Karpas-422 (cell line): ENCODE measurements around the gene S100A7A. TPM values are rescaled to one million over a fixed set of nuclear protein-coding genes. Genes with fewer than 3 reads are reported as not detected.

Experiments used
- DNase-seq: peaks from one replicate; pipeline ENCODE4 v3.0.0-alpha.2; 2015
- H2AFZ ChIP-seq: fragments of 200-600 bp; sonication (generic); 2 replicates; pipeline ENCODE4 v1.6.1; 2014; ENCODE audit warnings: antibody characterized with exemption, low read length, mixed read lengths
- H3K27ac ChIP-seq: fragments of 200-600 bp; sonication (generic); 2 replicates; pipeline ENCODE4 v1.5.1; 2014; ENCODE audit warnings: mild to moderate bottlenecking, low read length, moderate library complexity
- H3K27me3 ChIP-seq: fragments of 200-600 bp; sonication (generic); 2 replicates; pipeline ENCODE4 v1.6.1; 2014; ENCODE audit warnings: low read length, mixed read lengths
- H3K36me3 ChIP-seq: fragments of 200-600 bp; sonication (generic); 2 replicates; pipeline ENCODE4 v1.6.1; 2014; ENCODE audit warnings: low read length, mixed read lengths; ENCODE audit not compliant: insufficient read depth
- H3K4me1 ChIP-seq: fragments of 200-600 bp; sonication (generic); 2 replicates; pipeline ENCODE4 v1.6.1; 2014; ENCODE audit warnings: mild to moderate bottlenecking, low read length, mixed read lengths
- H3K4me2 ChIP-seq: fragments of 200-600 bp; sonication (generic); 2 replicates; pipeline ENCODE4 v1.6.1; 2014; ENCODE audit warnings: low read length, low read depth, mild to moderate bottlenecking; ENCODE audit not compliant: poor library complexity, severe bottlenecking
- H3K4me3 ChIP-seq: fragments of 200-600 bp; sonication (generic); 2 replicates; pipeline ENCODE4 v1.5.1; 2014; ENCODE audit warnings: mild to moderate bottlenecking, antibody characterized with exemption, low read length, mixed read lengths
- H3K79me2 ChIP-seq: fragments of 200-600 bp; sonication (generic); 2 replicates; pipeline ENCODE4 v1.6.1; 2014; ENCODE audit warnings: mild to moderate bottlenecking, low read length, mixed read lengths
- H3K9ac ChIP-seq: fragments of 200-600 bp; sonication (generic); 2 replicates; pipeline ENCODE4 v1.6.0; 2014; ENCODE audit warnings: low read length
- H3K9me2 ChIP-seq: fragments of 200-600 bp; sonication (generic), shearing (Covaris generic); replicated peaks from 2 replicates; pipeline ENCODE4 v1.6.0; 2014; ENCODE audit warnings: mild to moderate bottlenecking, low read length, moderate library complexity; ENCODE audit not compliant: insufficient read depth
- H3K9me3 ChIP-seq: fragments of 300-700, 200-600 bp; sonication (generic); 2 replicates; pipeline ENCODE4 v1.6.1; 2014; ENCODE audit warnings: low read length, mixed read lengths
- H4K20me1 ChIP-seq: fragments of 200-600 bp; sonication (generic); 2 replicates; pipeline ENCODE4 v1.6.1; 2014; ENCODE audit warnings: mild to moderate bottlenecking, antibody characterized with exemption, low read length, low read depth; ENCODE audit not compliant: insufficient read depth
- total RNA-seq: library from RNA; depleted of rRNA; stranded (reverse); fragments of >200 nt; shearing (Covaris generic); gene quantifications from 2 replicates; pipeline ENCODE4 v1.2.3, GENCODE V29; 2014; ENCODE audit warnings: low replicate concordance

The S100A7A gene
- total RNA-seq, 1 experiment from 2014 or later, result not detected

- Histone ChIP-seq H3K4me3 (no peak overlapping the region), H3K36me3 (no peaks in the 10 kb centered on the region), H3K27ac (no peak overlapping the region), H3K79me2 (no peaks in the 10 kb centered on the region), H3K27me3 (no peaks in the 10 kb centered on the region), H3K9me2 (no peaks in the 10 kb centered on the region), H2AFZ (no peak overlapping the region), H4K20me1 (no peaks in the 10 kb centered on the region), H3K4me2 (no peak overlapping the region), H3K4me1 (no peaks in the 10 kb centered on the region), H3K9me3 (no peaks in the 10 kb centered on the region), H3K9ac (no peak overlapping the region)
- no peak for DNase-seq
Observed at GRCh38 chr1:153379591-153379990, 36.7 kb upstream of the S100A7A start.

GRCh38 chr1:153380711-153381110 is 35.6 kb upstream of the S100A7A start:
- H3K9ac ChIP-seq, result no peak overlapping the region
- H3K4me1 ChIP-seq, result no peaks in the 10 kb centered on the region
- no peak overlapping the region for H2AFZ ChIP-seq
- H3K4me2 ChIP-seq, result no peak overlapping the region
- H3K36me3 ChIP-seq, result no peaks in the 10 kb centered on the region
- no peaks in the 10 kb centered on the region for H3K27me3 ChIP-seq
- H3K27ac ChIP-seq, result no peak overlapping the region
- H3K79me2 ChIP-seq, result no peaks in the 10 kb centered on the region
- H3K4me3 ChIP-seq, result no peak overlapping the region
- no peaks in the 10 kb centered on the region for H3K9me3 ChIP-seq
- DNase-seq, result no peak
- H4K20me1 ChIP-seq, result no peaks in the 10 kb centered on the region
- H3K9me2 ChIP-seq, result no peaks in the 10 kb centered on the region

- H3K9me3 ChIP-seq, result no peaks in the 10 kb centered on the region
- no peak overlapping the region for H3K27ac ChIP-seq
- no peaks in the 10 kb centered on the region for H3K27me3 ChIP-seq
- no peak overlapping the region for H3K9ac ChIP-seq
- no peak overlapping the region for H2AFZ ChIP-seq
- no peaks in the 10 kb centered on the region for H3K9me2 ChIP-seq
- H3K36me3 ChIP-seq, result no peaks in the 10 kb centered on the region
- H3K4me3 ChIP-seq, result no peak overlapping the region
- H4K20me1 ChIP-seq, result no peaks in the 10 kb centered on the region
- H3K4me2 ChIP-seq, result no peak overlapping the region
- DNase-seq, result no peak
- H3K79me2 ChIP-seq, result no peaks in the 10 kb centered on the region
- H3K4me1 ChIP-seq, result no peaks in the 10 kb centered on the region
Observed at GRCh38 chr1:153384958-153385580, 31.3 kb upstream of the S100A7A start.

GRCh38 chr1:153386500-153386901 is 29.8 kb upstream of the S100A7A start:
- no peaks in the 10 kb centered on the region for H3K79me2 ChIP-seq
- no peaks in the 10 kb centered on the region for H3K4me1 ChIP-seq
- H3K27me3 ChIP-seq, result no peaks in the 10 kb centered on the region
- H3K4me2 ChIP-seq, result no peak overlapping the region
- no peaks in the 10 kb centered on the region for H3K36me3 ChIP-seq
- no peaks in the 10 kb centered on the region for H3K9me2 ChIP-seq
- H4K20me1 ChIP-seq, result no peaks in the 10 kb centered on the region
- no peak for DNase-seq
- H3K9me3 ChIP-seq, result no peaks in the 10 kb centered on the region
- no peak overlapping the region for H2AFZ ChIP-seq
- H3K4me3 ChIP-seq, result no peak overlapping the region
- H3K9ac ChIP-seq, result no peak overlapping the region
- H3K27ac ChIP-seq, result no peak overlapping the region

- DNase-seq, result no peak
- Histone ChIP-seq H3K27me3 (no peaks in the 10 kb centered on the region), H3K9me2 (no peaks in the 10 kb centered on the region), H2AFZ (no peak overlapping the region), H3K9me3 (no peaks in the 10 kb centered on the region), H3K36me3 (no peaks in the 10 kb centered on the region), H3K9ac (no peak overlapping the region), H3K79me2 (no peaks in the 10 kb centered on the region), H4K20me1 (no peaks in the 10 kb centered on the region), H3K4me1 (no peaks in the 10 kb centered on the region), H3K27ac (no peak overlapping the region), H3K4me3 (no peak overlapping the region), H3K4me2 (no peak overlapping the region)
Observed at GRCh38 chr1:153387001-153387400, 29.3 kb upstream of the S100A7A start.

GRCh38 chr1:153387785-153388184 is 28.5 kb upstream of the S100A7A start:
- H3K9ac ChIP-seq, result no peak overlapping the region
- no peak overlapping the region for H3K27ac ChIP-seq
- H3K4me3 ChIP-seq, result no peak overlapping the region
- no peaks in the 10 kb centered on the region for H3K27me3 ChIP-seq
- H3K79me2 ChIP-seq, result no peaks in the 10 kb centered on the region
- no peaks in the 10 kb centered on the region for H3K36me3 ChIP-seq
- no peaks in the 10 kb centered on the region for H3K9me2 ChIP-seq
- no peaks in the 10 kb centered on the region for H3K4me1 ChIP-seq
- DNase-seq, result no peak
- no peak overlapping the region for H3K4me2 ChIP-seq
- no peak overlapping the region for H2AFZ ChIP-seq
- H3K9me3 ChIP-seq, result no peaks in the 10 kb centered on the region
- no peaks in the 10 kb centered on the region for H4K20me1 ChIP-seq

- Histone ChIP-seq H3K4me2 (no peak overlapping the region), H3K27me3 (no peaks in the 10 kb centered on the region), H3K36me3 (no peaks in the 10 kb centered on the region), H4K20me1 (no peaks in the 10 kb centered on the region), H3K9me3 (no peaks in the 10 kb centered on the region), H3K9me2 (no peaks in the 10 kb centered on the region), H2AFZ (no peak overlapping the region), H3K9ac (no peak overlapping the region), H3K79me2 (no peaks in the 10 kb centered on the region), H3K27ac (no peak overlapping the region), H3K4me3 (no peak overlapping the region), H3K4me1 (no peaks in the 10 kb centered on the region)
- DNase-seq, result no peak
Observed at GRCh38 chr1:153389401-153389800, 26.9 kb upstream of the S100A7A start.

- no peaks in the 10 kb centered on the region for H3K9me2 ChIP-seq
- H3K4me1 ChIP-seq, result no peaks in the 10 kb centered on the region
- H3K9me3 ChIP-seq, result no peaks in the 10 kb centered on the region
- H3K27ac ChIP-seq, result no peak overlapping the region
- H3K9ac ChIP-seq, result no peak overlapping the region
- no peak for DNase-seq
- no peak overlapping the region for H3K4me2 ChIP-seq
- H3K27me3 ChIP-seq, result no peaks in the 10 kb centered on the region
- no peaks in the 10 kb centered on the region for H3K36me3 ChIP-seq
- no peak overlapping the region for H3K4me3 ChIP-seq
- no peaks in the 10 kb centered on the region for H4K20me1 ChIP-seq
- no peak overlapping the region for H2AFZ ChIP-seq
- H3K79me2 ChIP-seq, result no peaks in the 10 kb centered on the region
Observed at GRCh38 chr1:153389973-153390879, 26.1 kb upstream of the S100A7A start.
